GM19463 (cell line): ENCODE measurements around the gene NOSIP.

Source experiments
- ATAC-seq: cut with Tn5 transposase; IDR thresholded peaks from one replicate; pipeline ENCODE4 v1.9.1; 2021; ENCODE audit warnings: mild to moderate bottlenecking, moderate library complexity; ENCODE audit not compliant: unreplicated experiment

NOSIP gene

DNA sequence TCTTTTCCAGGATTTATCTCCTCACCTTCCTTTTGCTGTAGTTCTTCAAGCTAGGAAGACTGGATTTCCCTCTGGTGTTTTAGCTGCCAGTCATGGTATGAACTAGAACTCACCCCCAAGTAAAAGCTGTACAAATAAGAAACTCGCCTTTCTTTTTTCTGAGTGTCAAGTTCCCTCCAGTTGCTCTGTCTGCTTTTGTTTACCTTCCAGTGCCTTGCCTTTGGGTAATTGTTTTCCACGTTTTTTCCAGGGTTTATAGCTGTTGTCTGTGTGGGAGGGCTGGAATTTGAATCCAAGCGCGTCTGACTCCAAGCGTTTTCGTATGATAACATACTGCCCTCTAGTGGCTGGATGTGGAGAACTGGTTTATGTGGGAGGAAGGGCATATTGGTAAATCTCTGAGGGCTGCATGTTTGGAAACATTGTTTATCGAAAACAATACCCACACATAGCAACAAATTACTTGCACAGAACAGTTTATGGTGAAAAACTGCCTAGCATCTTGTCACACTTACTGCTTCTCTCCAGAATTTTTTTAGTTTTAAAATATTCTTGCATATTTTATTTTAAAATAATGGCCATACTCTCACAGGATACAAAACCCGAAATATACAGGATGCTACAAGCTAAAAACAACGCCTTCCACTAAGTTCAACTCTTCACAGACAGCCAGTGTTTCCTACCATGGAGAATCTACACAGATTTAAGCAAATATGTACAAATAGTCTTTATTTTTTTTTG lies 33.4 kb downstream of the NOSIP start:
- no peak for ATAC-seq

DNA sequence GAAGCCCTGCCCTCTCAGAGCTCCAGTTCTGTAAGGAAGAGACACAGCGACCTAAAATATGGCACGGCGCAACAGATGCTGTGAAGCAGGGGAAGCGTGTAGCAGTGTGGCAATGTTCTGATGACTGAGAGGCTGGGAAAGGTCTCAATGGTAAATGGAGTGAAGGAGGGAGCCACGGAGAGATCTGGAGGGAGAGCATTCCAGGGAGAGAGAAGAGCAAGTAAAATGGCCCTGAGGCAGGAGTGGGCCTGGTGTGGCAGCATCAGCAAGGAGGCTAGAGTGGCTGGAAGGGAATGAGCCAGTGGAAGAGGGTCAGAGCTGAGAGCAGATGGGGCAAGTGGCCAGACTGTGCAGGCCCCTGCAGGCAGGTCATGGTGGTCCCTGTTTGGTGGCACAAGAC lies 36.2 kb downstream of the NOSIP start:
- ATAC-seq = no peak

DNA sequence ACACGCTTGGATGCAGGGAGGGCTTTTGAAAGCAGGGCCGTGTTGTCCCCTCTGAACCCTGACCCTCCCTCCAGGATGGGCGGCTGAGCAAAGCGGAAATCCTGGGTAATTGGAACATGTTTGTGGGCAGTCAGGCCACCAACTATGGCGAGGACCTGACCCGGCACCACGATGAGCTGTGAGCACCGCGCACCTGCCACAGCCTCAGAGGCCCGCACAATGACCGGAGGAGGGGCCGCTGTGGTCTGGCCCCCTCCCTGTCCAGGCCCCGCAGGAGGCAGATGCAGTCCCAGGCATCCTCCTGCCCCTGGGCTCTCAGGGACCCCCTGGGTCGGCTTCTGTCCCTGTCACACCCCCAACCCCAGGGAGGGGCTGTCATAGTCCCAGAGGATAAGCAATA lies 37.3 kb downstream of the NOSIP start:
- ATAC-seq = no peak

DNA sequence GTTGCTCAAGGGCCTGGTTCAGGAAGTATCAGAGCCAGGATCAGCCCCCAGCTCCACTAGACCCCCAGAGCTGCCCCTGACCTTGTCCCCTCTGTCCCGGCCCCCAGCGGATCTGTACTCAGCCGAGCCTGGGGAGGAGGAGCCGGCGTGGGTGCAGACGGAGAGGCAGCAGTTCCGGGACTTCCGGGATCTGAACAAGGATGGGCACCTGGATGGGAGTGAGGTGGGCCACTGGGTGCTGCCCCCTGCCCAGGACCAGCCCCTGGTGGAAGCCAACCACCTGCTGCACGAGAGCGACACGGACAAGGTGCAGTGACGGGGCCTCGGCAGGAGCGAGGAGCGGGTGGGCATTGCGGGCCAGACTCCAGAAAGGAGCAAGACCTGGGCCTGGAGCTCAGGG lies 37.9 kb downstream of the NOSIP start:
- no peak for ATAC-seq

DNA sequence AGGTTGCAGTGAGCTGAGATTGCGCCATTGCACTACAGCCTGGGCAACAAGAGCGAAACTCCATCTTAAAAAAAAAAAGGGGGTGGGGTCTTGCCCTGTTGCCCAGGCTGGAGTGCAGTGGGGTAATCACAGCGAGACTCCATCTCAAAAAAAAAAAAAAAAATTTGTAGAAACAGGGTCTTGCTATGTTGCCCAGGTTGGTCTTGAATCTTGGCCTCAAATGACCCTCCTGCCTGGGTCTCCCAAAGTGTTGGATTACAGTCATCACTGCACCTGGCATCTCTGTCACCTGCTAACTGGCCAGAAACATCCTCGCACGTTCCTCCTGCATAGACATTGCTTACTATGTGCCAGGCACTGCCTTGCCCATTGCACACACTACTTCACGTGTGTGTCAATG lies 38.4 kb downstream of the NOSIP start:
- ATAC-seq = no peak

DNA sequence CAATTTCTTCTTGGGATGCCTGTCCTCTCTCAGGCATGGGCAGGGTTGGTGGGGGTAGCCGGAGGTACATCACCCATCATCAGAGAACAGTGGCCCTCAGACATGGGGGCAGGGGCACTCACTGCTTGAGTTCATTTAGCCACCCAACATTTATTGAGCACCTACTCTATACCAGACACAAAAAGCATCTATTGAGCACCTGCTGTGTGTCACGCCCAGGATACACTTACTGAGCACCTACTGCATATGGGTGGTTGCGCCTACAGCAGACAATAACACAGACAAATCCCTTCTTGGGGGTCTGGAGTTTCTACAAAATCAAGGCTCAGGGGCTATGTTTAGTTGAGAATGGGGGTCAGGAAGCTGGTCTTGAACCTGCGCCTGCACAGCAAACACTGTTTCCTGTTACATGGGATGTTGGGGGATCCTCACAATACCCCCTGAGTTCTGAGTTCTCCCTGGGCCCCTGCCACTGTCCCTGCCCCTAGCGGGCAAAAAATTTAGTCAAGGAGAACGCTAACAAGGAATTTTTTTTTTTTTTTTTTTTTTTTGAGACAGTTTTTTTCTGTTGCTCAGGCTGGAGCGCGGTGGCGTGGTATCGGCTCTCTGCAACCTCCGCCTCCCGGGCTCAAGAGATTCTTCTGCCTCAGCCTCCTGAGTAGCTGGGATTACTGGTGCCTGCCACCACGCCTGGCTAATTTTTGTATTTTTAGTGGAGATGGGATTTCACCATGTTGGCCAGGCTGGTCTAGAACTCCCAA lies 41.0 kb downstream of the NOSIP start:
- ATAC-seq = no peak

DNA sequence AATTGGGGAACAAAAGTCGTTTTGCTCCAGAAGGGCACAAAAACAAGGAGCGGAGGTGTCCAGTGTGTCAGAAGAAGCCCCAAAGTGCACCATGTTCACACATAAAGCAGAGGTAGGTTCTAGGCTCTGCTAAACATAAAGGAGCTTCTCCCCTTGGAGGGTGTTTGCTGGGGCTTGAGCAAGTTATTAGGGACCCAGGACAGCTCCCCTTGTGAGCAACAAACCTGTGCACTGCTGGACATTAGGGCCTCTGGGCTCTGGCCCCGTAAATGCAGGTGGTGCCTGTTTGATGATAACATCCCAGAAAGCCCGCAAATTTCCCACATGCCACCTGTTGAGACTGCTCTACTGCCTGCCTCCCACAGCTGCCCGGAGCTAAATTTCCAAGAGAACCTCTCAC lies 41.7 kb downstream of the NOSIP start:
- no peak for ATAC-seq

DNA sequence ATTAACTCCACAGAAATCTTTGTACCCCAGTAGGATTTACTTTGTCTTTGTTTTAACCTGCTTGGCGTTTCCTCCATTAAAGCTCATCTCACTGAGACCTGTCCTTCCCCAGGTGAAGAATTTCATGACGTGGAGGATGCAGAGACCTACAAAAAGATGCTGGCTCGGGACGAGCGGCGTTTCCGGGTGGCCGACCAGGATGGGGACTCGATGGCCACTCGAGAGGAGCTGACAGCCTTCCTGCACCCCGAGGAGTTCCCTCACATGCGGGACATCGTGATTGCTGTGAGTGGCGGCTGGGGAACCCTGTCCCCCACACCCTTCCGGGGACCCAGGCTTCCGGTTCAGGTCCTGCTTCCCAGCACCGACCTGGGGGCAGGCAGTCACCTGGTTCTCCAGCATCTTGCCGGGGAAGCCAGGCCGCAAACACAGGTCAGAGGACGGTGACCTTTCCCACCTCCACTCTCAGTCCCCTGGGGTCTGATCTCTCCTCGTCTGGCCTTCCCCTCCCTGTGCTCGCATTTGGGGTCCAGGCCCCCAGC lies 43.4 kb downstream of the NOSIP start:
- no peak for ATAC-seq

DNA sequence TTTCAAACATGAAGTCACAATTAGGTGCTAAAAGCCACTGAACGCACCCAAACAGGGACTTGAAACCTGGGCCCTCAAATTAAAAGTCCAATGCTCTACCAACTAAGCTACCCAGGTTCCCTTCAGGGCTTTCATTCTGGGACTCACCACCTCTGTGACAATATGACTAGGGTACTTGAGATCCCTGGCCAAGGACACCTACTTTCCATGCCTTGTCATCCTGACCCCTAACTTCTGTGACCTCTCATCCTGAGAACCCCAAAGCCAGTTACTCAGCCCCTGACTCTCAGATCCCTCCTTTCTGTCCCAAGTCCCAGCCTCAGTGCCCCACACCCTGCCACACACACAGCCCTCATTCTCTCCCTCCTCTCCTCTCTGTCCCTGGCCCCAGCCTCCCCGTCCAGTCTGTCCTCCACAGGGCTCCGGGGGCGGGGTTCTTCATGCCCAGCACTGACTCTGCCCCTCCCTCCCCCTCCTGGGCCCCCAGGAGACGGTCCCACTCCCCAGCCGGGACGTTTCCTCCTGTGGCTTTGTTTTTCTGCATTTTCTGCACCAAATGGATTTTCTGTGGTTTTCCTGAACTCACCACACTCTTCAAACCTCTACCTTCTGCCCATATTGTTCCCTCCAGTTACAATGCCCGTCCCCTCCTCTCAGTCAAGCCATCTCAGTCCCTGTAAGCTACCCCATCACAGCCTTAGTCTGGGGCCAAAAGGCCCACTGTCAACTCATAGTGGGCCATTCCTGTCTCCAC lies 45.5 kb downstream of the NOSIP start:
- ATAC-seq = no peak

DNA sequence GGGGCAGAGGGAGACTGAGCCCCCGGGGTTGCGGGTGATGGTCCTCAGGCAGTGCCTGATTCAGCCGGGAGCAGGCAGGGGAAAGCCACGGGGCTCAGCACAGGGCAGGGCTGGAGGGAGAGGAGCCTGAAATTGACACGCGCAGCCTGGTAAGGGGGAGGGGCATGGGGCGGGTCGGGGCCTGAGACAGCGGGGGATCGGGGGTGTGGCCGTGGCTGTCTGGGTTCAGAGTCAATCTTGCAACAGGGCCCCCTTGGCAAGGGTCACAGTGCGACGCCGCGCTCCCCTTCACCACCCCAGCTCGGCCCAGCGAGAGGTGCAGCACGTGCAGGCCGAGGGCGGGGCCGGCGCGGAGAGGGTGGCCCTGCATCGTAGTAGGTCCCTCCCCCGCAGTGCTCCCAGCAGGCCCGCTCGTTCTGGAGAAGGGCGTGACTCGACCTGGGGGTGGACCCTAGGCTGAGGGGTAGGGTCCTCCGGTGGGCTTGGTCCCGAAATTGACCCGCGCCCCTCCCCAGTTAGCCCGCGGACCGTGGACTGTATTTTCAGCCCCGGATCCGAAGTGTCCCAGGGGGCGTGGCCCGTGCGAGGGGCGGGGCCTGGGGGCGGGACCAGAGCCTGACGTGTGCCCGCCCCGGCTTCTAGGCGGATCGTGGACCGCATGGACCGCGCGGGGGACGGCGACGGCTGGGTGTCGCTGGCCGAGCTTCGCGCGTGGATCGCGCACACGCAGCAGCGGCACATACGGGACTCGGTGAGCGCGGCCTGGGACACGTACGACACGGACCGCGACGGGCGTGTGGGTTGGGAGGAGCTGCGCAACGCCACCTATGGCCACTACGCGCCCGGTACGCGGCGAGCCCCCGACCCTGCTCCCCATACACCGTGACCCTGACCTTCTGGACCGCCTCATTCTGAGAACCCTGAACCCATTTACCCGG lies 46.5 kb downstream of the NOSIP start:
- peak; percentile 80 for ATAC-seq

DNA sequence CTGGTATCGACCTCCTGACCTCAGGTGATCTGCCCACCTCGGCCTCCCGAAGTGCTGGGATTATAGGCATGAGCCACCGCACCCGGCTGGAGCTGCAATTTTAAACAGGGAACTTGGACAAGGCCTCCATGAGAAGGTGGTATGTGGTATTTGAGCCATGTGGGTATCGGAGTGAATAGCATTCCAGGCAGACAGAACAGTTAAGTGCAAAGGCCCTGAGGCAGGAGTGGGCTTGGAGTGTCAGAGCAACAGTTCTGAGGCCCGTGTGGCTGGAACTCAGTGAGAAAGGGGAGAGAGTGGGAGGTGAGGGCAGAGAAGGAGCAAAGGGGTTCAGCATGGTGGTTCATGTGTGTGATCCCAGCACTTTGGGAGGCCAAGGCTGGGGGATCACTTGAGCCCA lies 49.6 kb downstream of the NOSIP start:
- no peak for ATAC-seq

DNA sequence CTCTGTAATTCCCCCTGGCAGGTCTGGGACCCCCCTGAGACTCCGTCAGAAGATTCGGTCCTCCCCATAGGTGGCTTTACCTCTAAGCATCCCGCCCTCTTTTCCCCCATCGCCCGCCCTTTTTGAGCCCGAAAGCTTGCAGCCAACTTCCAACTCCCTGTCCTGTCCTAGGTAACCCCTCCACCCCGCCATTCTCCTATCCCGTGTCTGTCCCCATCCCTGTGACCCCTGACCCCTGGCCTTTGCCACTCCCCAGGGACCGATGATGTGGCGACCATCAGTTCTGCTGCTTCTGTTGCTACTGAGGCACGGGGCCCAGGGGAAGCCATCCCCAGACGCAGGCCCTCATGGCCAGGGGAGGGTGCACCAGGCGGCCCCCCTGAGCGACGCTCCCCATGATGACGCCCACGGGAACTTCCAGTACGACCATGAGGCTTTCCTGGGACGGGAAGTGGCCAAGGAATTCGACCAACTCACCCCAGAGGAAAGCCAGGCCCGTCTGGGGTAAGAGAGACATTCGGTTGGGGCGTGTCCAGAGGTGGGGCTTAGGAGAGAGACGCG lies 52.1 kb downstream of the NOSIP start:
- no peak for ATAC-seq

DNA sequence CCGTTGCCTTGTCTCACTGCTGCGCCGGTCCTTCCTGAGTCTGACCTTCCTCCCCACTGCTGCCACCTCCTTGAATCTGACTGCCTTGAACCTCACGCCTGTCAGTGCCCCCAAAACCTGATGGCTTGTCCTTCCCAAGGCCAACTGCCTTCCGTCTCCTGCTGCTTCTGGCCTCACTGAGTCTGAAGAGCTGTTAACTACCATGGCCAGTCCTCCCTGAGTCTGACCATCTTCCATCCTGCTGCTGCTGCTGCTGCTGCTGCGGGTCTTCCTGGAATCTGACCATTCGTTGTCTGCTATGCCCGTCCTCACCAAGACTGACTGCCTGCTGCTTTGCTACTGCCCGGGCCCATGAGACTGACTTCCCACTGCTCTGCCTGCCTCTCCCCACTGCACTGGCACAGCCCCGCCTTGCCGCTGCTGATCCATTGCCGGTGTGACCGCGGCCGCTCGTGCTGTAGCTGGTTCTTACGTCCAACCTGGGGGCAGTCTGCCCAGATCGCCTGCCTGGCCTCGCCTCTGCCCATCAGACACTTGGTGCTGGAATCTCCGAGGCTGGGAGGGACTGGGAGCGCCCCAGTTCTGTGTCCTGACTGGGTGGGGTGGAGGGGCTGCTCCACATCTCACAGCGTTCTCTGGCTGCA lies 55.4 kb downstream of the NOSIP start:
- no peak for ATAC-seq

DNA sequence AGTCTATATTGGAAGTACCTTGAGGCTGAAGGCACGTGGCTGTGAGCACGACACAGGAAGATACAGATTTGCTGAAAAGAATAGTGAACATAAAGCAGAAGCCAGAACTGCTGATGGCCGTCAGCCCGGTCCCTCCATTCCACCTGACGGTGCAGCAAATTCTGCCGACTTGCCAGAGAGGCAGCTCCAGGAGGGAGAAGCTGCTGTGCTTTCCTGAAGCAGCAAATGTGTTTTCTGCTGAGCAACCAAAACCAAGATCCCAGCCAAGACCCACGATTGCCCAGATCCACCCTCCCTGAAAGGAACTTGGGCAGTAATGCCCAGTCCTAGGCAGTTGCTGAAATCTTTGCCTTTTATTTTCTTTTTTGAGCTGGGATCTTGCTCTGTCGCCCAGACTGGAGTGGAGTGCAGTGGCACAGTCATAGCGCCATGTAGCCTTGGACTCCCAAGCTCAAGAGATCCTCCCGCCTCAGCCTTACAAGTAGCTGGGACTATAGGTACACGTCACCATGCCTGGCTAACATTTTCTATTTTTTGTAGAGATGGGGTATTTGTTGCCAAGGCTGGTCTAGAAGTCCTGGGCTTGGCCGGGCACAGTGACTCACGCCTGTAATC lies 59.5 kb downstream of the NOSIP start:
- ATAC-seq = no peak

DNA sequence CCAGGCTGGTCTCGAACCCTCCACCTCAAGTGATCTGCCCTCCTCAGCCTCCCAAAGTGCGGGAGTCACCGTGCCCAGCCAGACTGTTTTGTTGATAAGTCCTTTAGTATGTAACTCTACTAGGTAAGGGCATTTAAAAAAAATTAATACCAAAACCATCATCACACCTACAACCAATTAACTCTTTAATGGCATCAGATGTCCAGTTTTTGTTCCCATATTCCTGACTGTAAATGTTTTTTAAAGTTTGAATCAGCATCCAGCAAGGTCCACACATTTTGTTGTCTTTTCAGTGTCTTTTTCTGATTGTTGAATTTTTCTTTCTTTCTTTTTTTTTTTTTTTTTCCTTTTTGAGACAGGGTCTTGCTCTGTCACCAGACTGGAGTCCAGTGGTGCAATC lies 62.3 kb downstream of the NOSIP start:
- ATAC-seq = no peak

DNA sequence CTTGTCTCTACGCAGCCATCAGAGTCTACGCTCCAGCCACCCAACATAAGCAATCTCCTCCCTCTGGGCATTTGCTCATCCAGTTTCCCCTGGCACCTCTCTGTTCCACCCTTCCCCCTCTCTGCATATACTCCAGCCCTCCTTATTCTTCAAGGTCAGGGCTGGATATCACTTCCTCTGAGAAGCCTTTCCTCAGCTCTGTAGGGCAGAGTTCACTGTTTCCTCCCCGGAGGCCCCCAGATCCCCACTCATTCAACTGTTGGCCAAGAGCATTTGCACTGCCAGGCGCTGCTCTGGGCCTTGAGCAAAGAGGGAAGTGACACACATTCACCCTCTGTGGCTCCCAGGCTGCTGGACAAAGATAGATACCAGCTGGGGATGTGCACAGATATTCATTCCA lies 64.6 kb downstream of the NOSIP start:
- ATAC-seq = no peak

DNA sequence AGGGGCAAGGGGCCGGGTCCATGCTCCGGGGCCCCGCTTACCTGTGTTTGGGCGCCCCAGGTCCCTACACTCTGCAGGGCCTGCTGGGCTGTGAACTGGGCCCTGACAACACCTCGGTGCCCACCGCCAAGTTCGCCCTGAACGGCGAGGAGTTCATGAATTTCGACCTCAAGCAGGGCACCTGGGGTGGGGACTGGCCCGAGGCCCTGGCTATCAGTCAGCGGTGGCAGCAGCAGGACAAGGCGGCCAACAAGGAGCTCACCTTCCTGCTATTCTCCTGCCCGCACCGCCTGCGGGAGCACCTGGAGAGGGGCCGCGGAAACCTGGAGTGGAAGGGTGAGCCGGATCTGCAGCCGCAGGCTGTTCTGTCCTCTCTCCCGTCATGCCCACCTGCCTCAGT lies 66.2 kb downstream of the NOSIP start:
- no peak for ATAC-seq

DNA sequence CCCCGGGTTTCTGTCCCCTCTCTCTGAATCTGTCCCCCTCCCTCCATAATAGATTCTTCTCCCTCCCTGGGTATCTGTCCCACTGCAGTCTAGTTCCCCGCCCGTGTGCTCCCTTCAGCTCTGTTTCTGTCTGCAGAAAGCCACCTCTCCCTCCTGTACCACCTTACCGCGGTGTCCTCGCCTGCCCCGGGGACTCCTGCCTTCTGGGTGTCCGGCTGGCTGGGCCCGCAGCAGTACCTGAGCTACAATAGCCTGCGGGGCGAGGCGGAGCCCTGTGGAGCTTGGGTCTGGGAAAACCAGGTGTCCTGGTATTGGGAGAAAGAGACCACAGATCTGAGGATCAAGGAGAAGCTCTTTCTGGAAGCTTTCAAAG lies 66.6 kb downstream of the NOSIP start:
- ATAC-seq = no peak

DNA sequence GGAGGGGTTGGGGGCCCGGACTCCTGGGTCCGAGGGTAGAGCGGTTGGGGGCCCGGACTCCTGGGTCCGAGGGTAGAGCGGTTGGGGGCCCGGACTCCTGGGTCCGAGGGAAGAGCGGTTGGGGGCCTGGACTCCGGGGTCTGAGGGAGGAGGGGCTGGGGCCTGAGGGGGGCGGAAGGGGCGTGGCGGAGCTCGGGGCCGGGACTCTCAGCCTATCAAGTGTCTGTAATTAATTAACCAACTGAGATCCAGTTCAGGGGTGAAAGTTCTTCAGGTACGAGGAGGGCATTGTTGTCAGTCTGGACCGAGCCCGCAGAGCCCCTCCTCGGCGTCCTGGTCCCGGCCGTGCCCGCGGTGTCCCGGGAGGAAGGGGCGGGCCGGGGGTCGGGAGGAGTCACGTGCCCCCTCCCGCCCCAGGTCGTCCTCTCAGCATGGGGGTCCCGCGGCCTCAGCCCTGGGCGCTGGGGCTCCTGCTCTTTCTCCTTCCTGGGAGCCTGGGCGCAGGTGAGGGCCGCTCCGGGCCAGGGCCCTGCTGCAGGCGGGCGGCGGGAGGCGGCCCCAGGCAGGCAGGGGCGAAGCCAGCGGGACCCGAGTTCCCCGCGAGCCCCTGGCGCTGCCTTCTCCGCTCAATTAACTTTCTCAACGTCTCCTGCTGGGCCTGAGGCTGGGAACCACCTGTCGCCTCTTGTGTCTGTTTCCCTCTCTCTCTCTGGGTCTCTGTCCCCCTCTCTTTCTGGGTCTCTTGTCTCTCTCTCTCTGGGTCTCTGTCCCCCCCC lies 67.2 kb downstream of the NOSIP start:
- ATAC-seq = no peak
